ENCODE data around the gene LRRC41. TPM values are rescaled to one million over a fixed set of nuclear protein-coding genes. Genes with fewer than 3 reads are reported as not detected.

Gene LRRC41
- polyA plus RNA-seq, result 10 to 100 TPM; 20.8 to 64.3 (median 30.1) TPM
- long read RNA-seq, donor 1, result 0 reads
- long read RNA-seq, donor 2, full-length matches to known transcripts, result 5 of 5 reads
- long read RNA-seq, donor 2, partial matches to known transcripts, result 0 of 5 reads
- long read RNA-seq, donor 2, other reads (novel, unspliced or antisense), result 0 of 5 reads
- long read RNA-seq, donor 3, full-length matches to known transcripts, result 3 of 759 reads
- long read RNA-seq, donor 3, partial matches to known transcripts, result 162 of 759 reads
- long read RNA-seq, donor 3, other reads (novel, unspliced or antisense), result 594 of 759 reads
- long read RNA-seq, donor 4, result 0 reads
- long read RNA-seq, donor 5, result 0 reads
- long read RNA-seq, donor 6, full-length matches to known transcripts, result 7 of 7 reads
- long read RNA-seq, donor 6, partial matches to known transcripts, result 0 of 7 reads
- long read RNA-seq, donor 6, other reads (novel, unspliced or antisense), result 0 of 7 reads
- long read RNA-seq, donor 7, result 0 reads
- long read RNA-seq, donor 8, full-length matches to known transcripts, result 3 of 3 reads
- long read RNA-seq, donor 8, partial matches to known transcripts, result 0 of 3 reads
- long read RNA-seq, donor 8, other reads (novel, unspliced or antisense), result 0 of 3 reads
- long read RNA-seq, donor 9, full-length matches to known transcripts, result 3 of 3 reads
- long read RNA-seq, donor 9, partial matches to known transcripts, result 0 of 3 reads
- long read RNA-seq, donor 9, other reads (novel, unspliced or antisense), result 0 of 3 reads
- long read RNA-seq, donor 10, full-length matches to known transcripts, result 10 of 15 reads
- long read RNA-seq, donor 10, partial matches to known transcripts, result 5 of 15 reads
- long read RNA-seq, donor 10, other reads (novel, unspliced or antisense), result 0 of 15 reads

GRCh38 chr1:46303038-46303871, at the start of gene LRRC41, which contains the start of gene UQCRH:
LRRC41 (minus strand) TSS chr1:46303616; CDS start chr1:46303322, 294 bp downstream.
UQCRH (plus strand) TSS chr1:46303698; CDS start chr1:46303767, 69 bp downstream.
- H3K36me3 ChIP-seq (ENCODE audit: control insufficient read depth in 3 of 3, insufficient read depth in 2 of 3, low read depth in 1 of 3, low read length in 3 of 3), result peaks cover 0 to 14% (median 2%) of the 10 kb centered on the region in 3 donors
- DNase-seq (peak; percentile 95 to 98), FAIRE-seq (no peak)
- H3K4me3 ChIP-seq (ENCODE audit: low read depth in 1 of 3, low read length in 3 of 3), result peak within 1 kb of the TSS; percentile 76 to 100 (median 85)
- H3K9me3 ChIP-seq (ENCODE audit: control insufficient read depth in 2 of 2, insufficient read depth in 1 of 2, low read depth in 1 of 2, low read length in 1 of 2), result no peaks in the 10 kb centered on the region
- peaks cover 0 to 19% (median 5%) of the 10 kb centered on the region in 3 donors for H3K4me1 ChIP-seq (ENCODE audit: control insufficient read depth in 3 of 3, insufficient read depth in 2 of 3, low read depth in 1 of 3, low read length in 2 of 3)
- 0 to 1% (median 1%) methylated on average over 54 to 61 of the region's 61 CpGs for WGBS, 3 donors
- no peaks in the 10 kb centered on the region for H3K27me3 ChIP-seq (ENCODE audit: control insufficient read depth in 3 of 3, insufficient read depth in 3 of 3, low read length in 3 of 3)
- H3K27ac ChIP-seq (ENCODE audit: low read depth in 1 of 3, low read length in 2 of 3), result peak within 1 kb of the TSS; percentile 86 to 95 (median 95)

- Histone ChIP-seq H3K27ac (ENCODE audit: low read depth in 1 of 3, low read length in 2 of 3) (no peak overlapping the region), H3K4me1 (ENCODE audit: control insufficient read depth in 3 of 3, insufficient read depth in 2 of 3, low read depth in 1 of 3, low read length in 2 of 3) (peaks cover 0 to 2% (median 0%) of the 10 kb centered on the region in 3 donors), H3K4me3 (ENCODE audit: low read depth in 1 of 3, low read length in 3 of 3) (no peak overlapping the region), H3K27me3 (ENCODE audit: control insufficient read depth in 3 of 3, insufficient read depth in 3 of 3, low read length in 3 of 3) (no peaks in the 10 kb centered on the region), H3K36me3 (ENCODE audit: control insufficient read depth in 3 of 3, insufficient read depth in 2 of 3, low read depth in 1 of 3, low read length in 3 of 3) (peaks cover 8 to 68% (median 11%) of the 10 kb centered on the region in 3 donors), H3K9me3 (ENCODE audit: control insufficient read depth in 2 of 2, insufficient read depth in 1 of 2, low read depth in 1 of 2, low read length in 1 of 2) (no peaks in the 10 kb centered on the region)
- no peak for DNase-seq
- WGBS, 3 donors, result 82 to 96% (median 89%) methylated on average over 2 of the region's 2 CpGs
- no peak for FAIRE-seq
Measured at GRCh38 chr1:46352363-46352762, 48.9 kb upstream of the LRRC41 start.

- Histone ChIP-seq H3K4me3 (ENCODE audit: low read depth in 1 of 3, low read length in 3 of 3) (no peak overlapping the region), H3K27ac (ENCODE audit: low read depth in 1 of 3, low read length in 2 of 3) (peak overlapping the region in 1 of 3 donors; percentile 51), H3K9me3 (ENCODE audit: control insufficient read depth in 2 of 2, insufficient read depth in 1 of 2, low read depth in 1 of 2, low read length in 1 of 2) (no peaks in the 10 kb centered on the region), H3K36me3 (ENCODE audit: control insufficient read depth in 3 of 3, insufficient read depth in 2 of 3, low read depth in 1 of 3, low read length in 3 of 3) (peaks cover 0 to 72% (median 7%) of the 10 kb centered on the region in 3 donors), H3K27me3 (ENCODE audit: control insufficient read depth in 3 of 3, insufficient read depth in 3 of 3, low read length in 3 of 3) (no peaks in the 10 kb centered on the region), H3K4me1 (ENCODE audit: control insufficient read depth in 3 of 3, insufficient read depth in 2 of 3, low read depth in 1 of 3, low read length in 2 of 3) (peaks cover 0 to 46% (median 4%) of the 10 kb centered on the region in 3 donors)
- FAIRE-seq (no peak), DNase-seq (peak; percentile 31 to 51)
Measured at GRCh38 chr1:46345281-46345680, 41.9 kb upstream of the LRRC41 start.

GRCh38 chr1:46344481-46344880, 41.1 kb upstream of the LRRC41 start:
- H3K27ac ChIP-seq (ENCODE audit: low read depth in 1 of 3, low read length in 2 of 3), result no peak overlapping the region
- peaks cover under 1 to 48% (median 5%) of the 10 kb centered on the region in 3 donors for H3K4me1 ChIP-seq (ENCODE audit: control insufficient read depth in 3 of 3, insufficient read depth in 2 of 3, low read depth in 1 of 3, low read length in 2 of 3)
- peaks cover 0 to 66% (median 5%) of the 10 kb centered on the region in 3 donors for H3K36me3 ChIP-seq (ENCODE audit: control insufficient read depth in 3 of 3, insufficient read depth in 2 of 3, low read depth in 1 of 3, low read length in 3 of 3)
- no peak for DNase-seq
- H3K27me3 ChIP-seq (ENCODE audit: control insufficient read depth in 3 of 3, insufficient read depth in 3 of 3, low read length in 3 of 3), result no peaks in the 10 kb centered on the region
- no peak overlapping the region for H3K4me3 ChIP-seq (ENCODE audit: low read depth in 1 of 3, low read length in 3 of 3)
- no peak for FAIRE-seq
- WGBS, 3 donors, result 84 to 90% (median 87%) methylated on average over 3 of the region's 3 CpGs
- H3K9me3 ChIP-seq (ENCODE audit: control insufficient read depth in 2 of 2, insufficient read depth in 1 of 2, low read depth in 1 of 2, low read length in 1 of 2), result no peaks in the 10 kb centered on the region

- no peaks in the 10 kb centered on the region for H3K27me3 ChIP-seq (ENCODE audit: control insufficient read depth in 3 of 3, insufficient read depth in 3 of 3, low read length in 3 of 3)
- H3K27ac ChIP-seq (ENCODE audit: low read depth in 1 of 3, low read length in 2 of 3), result peak overlapping the region in 1 of 3 donors; percentile 39
- H3K4me1 ChIP-seq (ENCODE audit: control insufficient read depth in 3 of 3, insufficient read depth in 2 of 3, low read depth in 1 of 3, low read length in 2 of 3), result peaks cover 2 to 51% (median 6%) of the 10 kb centered on the region in 3 donors
- FAIRE-seq, result no peak
- H3K9me3 ChIP-seq (ENCODE audit: control insufficient read depth in 2 of 2, insufficient read depth in 1 of 2, low read depth in 1 of 2, low read length in 1 of 2), result no peaks in the 10 kb centered on the region
- H3K4me3 ChIP-seq (ENCODE audit: low read depth in 1 of 3, low read length in 3 of 3), result no peak overlapping the region
- peaks cover 0 to 58% (median 3%) of the 10 kb centered on the region in 3 donors for H3K36me3 ChIP-seq (ENCODE audit: control insufficient read depth in 3 of 3, insufficient read depth in 2 of 3, low read depth in 1 of 3, low read length in 3 of 3)
- WGBS, 3 donors, result 79 to 94% (median 80%) methylated on average over 4 of the region's 4 CpGs
- DNase-seq, result no peak
Measured at GRCh38 chr1:46343705-46344104, 40.3 kb upstream of the LRRC41 start.

- FAIRE-seq (no peak), DNase-seq (peak in 1 of 2 donors; percentile 48)
- peaks cover 2 to 51% (median 6%) of the 10 kb centered on the region in 3 donors for H3K4me1 ChIP-seq (ENCODE audit: control insufficient read depth in 3 of 3, insufficient read depth in 2 of 3, low read depth in 1 of 3, low read length in 2 of 3)
- no peaks in the 10 kb centered on the region for H3K27me3 ChIP-seq (ENCODE audit: control insufficient read depth in 3 of 3, insufficient read depth in 3 of 3, low read length in 3 of 3)
- H3K4me3 ChIP-seq (ENCODE audit: low read depth in 1 of 3, low read length in 3 of 3), result no peak overlapping the region
- H3K9me3 ChIP-seq (ENCODE audit: control insufficient read depth in 2 of 2, insufficient read depth in 1 of 2, low read depth in 1 of 2, low read length in 1 of 2), result no peaks in the 10 kb centered on the region
- peaks cover 0 to 55% (median 3%) of the 10 kb centered on the region in 3 donors for H3K36me3 ChIP-seq (ENCODE audit: control insufficient read depth in 3 of 3, insufficient read depth in 2 of 3, low read depth in 1 of 3, low read length in 3 of 3)
- WGBS, 3 donors, result 87 to 91% (median 90%) methylated on average over 4 of the region's 4 CpGs
- H3K27ac ChIP-seq (ENCODE audit: low read depth in 1 of 3, low read length in 2 of 3), result peak overlapping the region in 1 of 3 donors; percentile 39
Measured at GRCh38 chr1:46343351-46343695, 39.9 kb upstream of the LRRC41 start.

- H3K36me3 ChIP-seq (ENCODE audit: control insufficient read depth in 3 of 3, insufficient read depth in 2 of 3, low read depth in 1 of 3, low read length in 3 of 3), result peaks cover 0 to 50% (median 3%) of the 10 kb centered on the region in 3 donors
- 76 to 89% (median 77%) methylated on average over 8 of the region's 8 CpGs for WGBS, 3 donors
- H3K27ac ChIP-seq (ENCODE audit: low read depth in 1 of 3, low read length in 2 of 3), result peak overlapping the region in 1 of 3 donors; percentile 39
- no peaks in the 10 kb centered on the region for H3K9me3 ChIP-seq (ENCODE audit: control insufficient read depth in 2 of 2, insufficient read depth in 1 of 2, low read depth in 1 of 2, low read length in 1 of 2)
- H3K4me1 ChIP-seq (ENCODE audit: control insufficient read depth in 3 of 3, insufficient read depth in 2 of 3, low read depth in 1 of 3, low read length in 2 of 3), result peaks cover 2 to 51% (median 6%) of the 10 kb centered on the region in 3 donors
- H3K4me3 ChIP-seq (ENCODE audit: low read depth in 1 of 3, low read length in 3 of 3), result no peak overlapping the region
- FAIRE-seq (no peak), DNase-seq (no peak)
- no peaks in the 10 kb centered on the region for H3K27me3 ChIP-seq (ENCODE audit: control insufficient read depth in 3 of 3, insufficient read depth in 3 of 3, low read length in 3 of 3)
Measured at GRCh38 chr1:46342677-46343350, 39.4 kb upstream of the LRRC41 start.

All from small intestine (tissue), 16 donors.